ENCODE data around the gene NPIPA8.
"Not testable (repeated sequence)": the region's sequence is repeated elsewhere in the genome, so short reads cannot be mapped to it uniquely, and the experiment has no call there.

Gene NPIPA8

DNA sequence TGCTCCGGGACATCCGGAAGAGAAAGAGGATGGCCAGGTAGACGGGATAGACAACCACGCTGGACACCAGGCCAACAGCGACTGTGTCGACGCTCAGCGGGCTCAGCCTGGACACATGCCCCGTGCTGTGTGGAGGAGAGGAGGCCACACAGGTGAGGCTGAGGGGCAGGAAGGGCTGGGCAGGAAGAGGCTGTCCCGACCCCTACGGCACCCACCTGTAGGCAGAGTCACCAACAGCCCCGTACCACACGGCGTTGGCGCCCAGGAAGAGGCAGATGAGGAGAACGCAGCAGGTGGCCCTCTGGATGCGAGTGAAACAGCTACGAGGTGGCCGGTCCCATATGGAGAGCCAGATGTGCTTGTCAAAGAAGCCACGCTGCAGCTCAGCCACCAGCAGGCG is at the start of gene NPIPA8:
TSS of gene NPIPA8 (minus strand) at position 101 of the 400 bp plus-strand sequence. CDS start 4,074 bp downstream, outside the sequence.
- not testable (repeated sequence) for DNase-seq (ENCODE audit: low read depth)

DNA sequence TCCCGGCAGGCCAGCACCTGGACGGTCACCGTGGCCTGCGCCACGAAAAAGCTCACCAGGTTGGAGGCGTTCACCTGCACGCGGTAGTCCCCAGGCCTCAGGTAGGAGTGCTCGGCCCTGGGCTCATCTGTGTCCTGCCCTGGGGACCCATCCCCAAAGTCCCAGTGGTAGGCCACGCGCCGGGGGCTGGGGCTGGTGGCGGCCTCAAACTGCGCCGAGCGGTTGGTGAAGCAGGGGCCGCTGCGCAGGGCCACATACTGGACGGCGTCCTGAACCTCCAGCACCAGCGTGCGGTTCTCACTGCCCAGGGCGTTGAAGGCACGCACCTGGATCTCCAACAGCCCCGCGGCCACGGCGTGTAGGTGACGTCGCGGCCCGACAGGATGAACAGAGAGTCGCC is 48.7 kb upstream of the NPIPA8 start:
- DNase-seq (ENCODE audit: low read depth), result not testable (repeated sequence)

DNA sequence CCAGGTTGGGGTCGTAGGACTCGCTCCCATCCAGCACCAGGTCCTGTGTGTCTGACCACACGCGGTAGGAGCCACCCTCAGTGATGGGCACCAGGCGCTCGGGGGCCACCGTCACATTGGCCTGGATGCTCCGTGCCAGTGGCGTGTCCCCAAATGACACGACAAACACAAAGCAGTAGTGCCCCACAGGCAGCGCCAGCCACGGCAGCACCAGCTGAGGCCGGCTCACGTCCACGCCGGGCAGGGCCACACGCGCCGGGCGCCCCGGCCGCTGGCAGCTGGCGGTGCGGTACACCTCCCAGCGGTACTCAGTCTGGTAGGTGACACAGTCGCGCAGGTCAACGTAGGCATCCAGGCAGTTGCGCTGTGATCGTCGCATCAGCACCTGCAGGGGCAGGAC is 48.3 kb upstream of the NPIPA8 start:
- DNase-seq (ENCODE audit: low read depth), result not testable (repeated sequence)

DNA sequence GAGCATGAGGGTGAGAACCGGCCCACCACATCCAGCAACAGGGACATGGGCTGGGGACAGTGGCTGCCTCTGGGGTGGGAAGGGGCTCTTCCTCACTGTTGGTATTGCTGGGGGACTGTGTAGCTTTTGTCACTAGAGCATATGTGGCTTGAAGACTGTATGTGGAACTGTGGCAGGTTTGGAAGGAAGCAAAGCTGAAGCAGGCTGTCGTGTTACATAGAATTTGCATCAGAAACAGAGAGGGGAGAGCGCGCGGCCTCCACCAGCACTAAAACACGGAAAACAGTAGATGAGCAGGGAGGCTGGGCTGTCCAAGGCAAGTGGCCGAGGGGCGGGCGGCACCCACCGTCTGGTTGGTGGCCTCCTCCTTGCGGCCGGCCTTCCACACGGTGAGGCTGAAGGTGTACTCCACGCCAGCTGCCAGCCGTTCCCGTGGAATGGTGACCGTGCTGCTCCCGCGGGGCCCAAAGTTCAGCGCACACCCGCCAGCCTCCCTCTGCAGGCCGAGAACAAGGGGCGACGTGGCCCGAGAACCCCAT is 47.6 kb upstream of the NPIPA8 start:
- not testable (repeated sequence) for DNase-seq (ENCODE audit: low read depth)

DNA sequence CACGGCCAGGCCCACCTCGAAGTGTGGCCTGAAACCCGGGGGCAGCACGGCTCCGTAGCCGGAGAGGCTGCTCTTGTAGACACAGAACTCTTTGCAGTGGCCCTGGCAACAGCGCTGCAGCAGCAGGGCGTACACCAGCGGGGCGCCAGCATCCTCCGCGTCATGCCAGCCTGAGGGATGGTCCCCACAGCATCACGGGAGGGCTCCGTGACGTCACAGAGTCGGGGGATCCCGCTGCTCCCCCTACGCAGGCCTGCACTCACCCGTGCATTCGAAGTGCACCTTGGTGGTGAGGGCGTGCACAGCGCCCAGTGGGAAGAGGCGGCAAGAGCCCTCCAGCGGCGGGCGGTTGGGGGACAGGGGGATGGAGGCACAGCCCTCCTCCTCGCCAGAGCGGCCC is 46.2 kb upstream of the NPIPA8 start:
- DNase-seq (ENCODE audit: low read depth), result not testable (repeated sequence)

DNA sequence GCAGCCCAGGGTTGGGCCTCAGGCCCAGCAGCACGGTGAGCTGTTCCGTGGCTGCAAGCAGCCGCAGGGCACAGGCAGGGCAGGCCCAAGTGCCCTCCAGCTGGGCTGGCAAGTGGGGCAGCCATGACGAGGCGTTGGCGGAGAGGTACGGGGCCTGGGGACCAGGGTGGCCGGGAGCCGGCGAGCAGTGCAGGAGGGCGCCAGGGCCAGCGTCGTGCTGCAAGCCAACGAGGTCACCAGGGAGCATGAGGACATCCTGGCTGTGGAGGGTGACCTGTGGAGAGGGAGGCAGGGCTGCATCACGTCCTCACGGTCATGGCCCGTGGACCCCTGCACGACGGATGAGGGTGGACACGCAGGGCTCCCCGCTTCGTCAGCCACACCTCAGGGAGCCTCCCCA is 11.2 kb upstream of the NPIPA8 start:
- not testable (repeated sequence) for DNase-seq (ENCODE audit: low read depth)

DNA sequence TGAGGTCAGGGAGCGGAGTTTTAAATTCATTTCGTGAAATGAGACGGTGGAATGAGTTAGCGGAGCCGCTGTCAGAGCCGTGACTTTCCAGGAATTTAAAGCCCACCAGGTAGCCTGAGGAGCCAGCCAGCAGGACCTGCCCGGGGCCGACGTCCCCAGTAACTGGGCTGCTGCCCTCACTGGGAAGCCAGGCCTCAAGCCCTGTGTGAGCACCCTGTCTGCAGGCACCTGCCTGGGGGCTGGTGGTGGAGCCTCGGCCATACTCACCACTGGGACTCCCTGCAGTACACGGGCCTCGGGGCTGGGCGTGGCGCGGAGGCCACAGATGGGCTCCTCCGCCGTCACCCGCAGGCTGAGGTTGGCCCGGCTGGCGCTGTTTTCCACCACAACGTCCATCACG is 10.5 kb upstream of the NPIPA8 start:
- not testable (repeated sequence) for DNase-seq (ENCODE audit: low read depth)

DNA sequence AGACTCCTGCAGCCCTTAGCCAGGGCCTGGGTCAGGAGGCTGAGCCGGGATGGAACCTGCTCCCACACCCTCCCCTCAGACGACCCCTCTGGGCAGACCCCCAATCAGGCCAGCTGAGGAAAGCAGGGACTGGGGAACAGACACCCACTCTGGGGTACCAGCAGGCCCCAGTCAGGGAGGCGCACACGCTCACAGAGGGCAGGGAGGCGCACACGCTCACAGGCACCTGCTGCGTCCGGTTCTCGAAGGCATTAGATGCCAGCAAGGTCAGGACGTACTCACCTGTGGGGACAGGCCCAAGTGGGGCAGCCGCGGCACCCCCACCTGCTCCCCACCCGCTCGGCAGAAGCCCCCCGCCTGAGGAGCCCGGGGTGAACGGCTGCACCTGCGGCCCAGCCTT is 8.1 kb upstream of the NPIPA8 start:
- DNase-seq (ENCODE audit: low read depth), result not testable (repeated sequence)

DNA sequence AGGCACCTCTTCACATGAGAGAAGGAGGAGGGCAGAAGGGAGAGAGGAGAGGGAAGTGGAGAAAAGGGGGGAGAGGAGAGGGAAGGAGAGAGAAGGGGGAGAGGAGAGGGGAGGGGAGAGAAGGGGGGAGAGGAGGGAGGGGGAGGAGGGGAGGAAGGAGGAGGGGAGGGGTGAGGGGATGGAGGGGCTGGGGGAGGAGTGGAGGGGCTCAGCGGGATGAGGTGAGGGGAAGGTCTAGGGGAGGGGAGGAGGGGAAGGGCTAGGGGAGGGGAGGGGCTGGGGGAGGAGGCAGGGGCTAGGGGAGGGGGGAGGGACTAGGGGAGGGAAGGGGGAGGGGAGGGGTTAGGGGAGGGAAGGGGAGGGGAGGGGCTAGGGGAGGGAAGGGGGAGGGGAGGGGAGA is 5.5 kb upstream of the NPIPA8 start:
- DNase-seq (ENCODE audit: low read depth), result not testable (repeated sequence)

DNA sequence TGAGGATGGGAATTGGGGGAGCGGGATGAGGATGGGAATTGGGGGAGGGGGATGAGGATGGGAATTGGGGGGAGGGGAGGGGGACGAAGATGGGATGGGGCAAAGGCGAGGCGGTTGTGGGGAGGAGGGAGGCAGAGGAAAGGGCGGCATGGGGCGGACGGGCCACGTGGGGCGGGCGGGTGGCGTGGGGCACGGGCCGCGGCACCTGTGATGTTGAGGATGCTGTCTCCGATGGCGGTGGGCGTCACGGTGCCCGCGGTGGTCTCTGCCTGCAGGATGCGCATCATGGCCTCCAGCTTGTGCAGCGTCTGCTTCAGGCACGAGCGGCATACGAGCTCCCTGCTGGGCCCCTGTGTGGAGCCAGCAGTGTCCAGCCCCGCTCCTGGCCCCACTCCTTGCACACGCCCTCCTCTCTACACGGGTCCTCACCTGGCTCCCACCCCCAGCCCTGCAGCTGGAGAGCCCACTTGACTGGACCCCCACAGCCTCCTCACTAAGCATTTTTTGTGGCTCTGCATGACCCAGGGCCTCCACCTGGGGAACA is 5.0 kb upstream of the NPIPA8 start:
- DNase-seq (ENCODE audit: low read depth), result not testable (repeated sequence)

DNA sequence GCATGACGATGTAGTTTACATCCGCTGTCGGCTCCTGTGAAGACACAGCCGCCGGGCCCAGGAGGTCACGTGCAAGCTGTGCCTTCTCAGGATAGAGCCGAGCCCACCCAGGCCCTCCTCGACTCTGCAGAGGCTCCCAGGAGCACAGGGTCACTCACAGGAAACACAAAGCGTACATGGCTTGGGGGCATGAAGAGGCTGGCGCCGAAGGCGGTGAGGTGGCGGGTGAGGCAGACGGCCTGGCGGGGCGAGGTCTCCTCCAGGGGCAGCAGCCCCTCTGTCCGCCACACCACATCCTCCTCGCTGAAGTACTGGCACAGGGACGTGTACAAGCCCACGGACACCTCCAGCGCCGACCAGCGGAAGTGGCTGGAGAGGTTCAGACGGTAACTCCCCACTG is 2.7 kb upstream of the NPIPA8 start:
- not testable (repeated sequence) for DNase-seq (ENCODE audit: low read depth)

DNA sequence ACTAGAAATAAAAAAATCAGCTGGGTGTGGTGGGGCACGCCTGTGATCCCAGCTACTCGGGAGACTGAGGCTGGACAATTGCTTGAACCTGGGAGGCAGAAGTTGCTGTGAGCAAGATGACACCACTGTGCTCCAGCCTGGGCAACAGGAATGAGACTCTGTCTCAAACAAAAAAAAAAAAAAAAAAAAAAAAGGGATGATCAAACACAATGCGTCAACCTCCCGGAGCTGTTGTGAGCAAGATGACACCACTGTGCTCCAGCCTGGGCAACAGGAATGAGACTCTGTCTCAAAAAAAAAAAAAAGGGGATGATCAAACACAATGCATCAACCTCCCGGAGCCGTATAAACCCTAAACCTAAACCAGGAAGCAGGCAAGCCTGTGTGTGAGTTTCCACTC is 24.7 kb downstream of the NPIPA8 start:
- not testable (repeated sequence) for DNase-seq (ENCODE audit: low read depth)

DNA sequence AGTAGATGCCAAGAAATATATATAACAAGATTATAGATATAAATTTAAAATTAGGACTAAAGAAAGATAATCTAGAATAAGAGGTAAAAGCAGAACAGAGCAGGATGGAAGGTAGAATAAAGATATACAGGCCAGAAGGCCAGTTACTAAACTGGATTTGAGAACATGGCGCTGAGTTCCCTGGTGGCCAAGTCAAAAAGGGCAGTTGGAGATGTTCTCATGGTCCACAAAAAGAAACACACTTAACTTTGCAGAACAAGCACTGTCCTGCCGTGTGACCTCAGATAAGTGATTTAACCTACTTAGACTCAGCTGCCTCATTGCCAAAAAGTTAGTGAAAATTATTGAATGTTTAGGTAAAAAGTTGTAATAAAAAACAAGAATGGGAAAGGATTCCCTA is 27.4 kb downstream of the NPIPA8 start:
- not testable (repeated sequence) for DNase-seq (ENCODE audit: low read depth)

DNA sequence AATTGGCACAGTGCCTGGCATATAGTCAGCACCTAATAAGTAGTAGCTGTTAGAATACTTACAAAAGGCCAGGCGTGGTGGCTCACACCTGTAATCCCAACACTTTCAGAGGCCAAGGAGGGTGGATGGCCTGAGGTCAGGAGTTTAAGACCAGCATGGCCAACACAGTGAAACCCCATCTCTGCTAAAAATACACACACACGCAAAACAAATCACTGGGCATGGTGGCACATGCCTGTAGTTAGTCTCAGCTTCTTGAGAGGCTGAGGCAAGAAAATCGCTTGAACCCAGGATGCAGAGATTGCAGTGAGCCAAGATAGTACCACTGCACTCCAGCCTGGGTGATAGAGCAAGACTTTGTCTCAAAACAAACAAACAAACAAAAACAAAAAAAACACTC is 29.3 kb downstream of the NPIPA8 start:
- DNase-seq (ENCODE audit: low read depth), result not testable (repeated sequence)

DNA sequence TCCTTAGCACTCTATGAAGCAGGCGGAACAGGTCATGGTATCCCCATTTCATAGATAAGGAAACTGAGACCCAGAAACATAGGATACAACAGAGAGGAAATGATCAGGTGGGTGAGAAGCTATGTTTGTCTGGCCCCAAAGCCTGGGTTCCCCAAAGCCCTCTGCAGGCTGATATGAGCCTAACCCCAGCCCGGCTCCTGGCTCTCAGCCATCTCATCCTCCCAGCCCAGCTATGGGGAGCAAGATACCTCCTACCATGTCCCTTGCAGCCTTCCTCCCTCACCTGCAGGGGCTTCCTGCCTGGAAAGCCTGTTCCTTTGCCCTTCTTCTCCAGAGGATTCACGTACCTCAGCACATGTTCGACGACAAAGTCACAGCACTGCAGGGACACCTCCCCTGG is 30.5 kb downstream of the NPIPA8 start:
- not testable (repeated sequence) for DNase-seq (ENCODE audit: low read depth)

DNA sequence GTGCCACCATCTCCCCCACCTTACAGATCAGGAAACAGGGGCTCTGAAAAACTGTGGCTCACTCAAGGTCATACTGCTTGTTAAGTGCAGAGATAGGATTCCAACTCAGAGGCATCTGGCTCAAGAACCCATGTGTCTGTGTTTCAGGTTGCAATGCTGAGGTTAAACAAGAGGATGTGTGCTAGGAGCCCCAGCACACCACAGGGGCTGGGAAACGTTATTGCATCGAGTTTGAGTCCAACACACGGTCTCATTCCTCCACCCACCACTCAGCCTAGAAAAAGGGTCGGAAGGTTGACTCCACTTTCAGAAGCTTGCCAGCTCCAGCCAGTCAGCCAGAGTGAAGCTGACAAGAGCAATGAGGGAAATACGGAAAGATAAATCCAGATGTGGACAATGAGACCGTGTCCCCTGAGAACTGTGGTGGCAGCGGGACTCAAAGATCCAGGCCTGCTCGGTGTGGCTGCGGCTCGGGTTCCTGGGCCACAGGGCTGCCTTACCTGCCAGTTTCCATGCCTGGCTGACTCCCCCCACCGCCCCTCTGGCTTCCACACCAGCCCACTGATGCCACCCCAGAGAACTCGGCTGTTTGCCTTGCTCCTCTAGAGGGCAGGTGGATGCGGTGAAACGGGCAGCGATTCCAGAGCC is 33.4 kb downstream of the NPIPA8 start:
- not testable (repeated sequence) for DNase-seq (ENCODE audit: low read depth)

DNA sequence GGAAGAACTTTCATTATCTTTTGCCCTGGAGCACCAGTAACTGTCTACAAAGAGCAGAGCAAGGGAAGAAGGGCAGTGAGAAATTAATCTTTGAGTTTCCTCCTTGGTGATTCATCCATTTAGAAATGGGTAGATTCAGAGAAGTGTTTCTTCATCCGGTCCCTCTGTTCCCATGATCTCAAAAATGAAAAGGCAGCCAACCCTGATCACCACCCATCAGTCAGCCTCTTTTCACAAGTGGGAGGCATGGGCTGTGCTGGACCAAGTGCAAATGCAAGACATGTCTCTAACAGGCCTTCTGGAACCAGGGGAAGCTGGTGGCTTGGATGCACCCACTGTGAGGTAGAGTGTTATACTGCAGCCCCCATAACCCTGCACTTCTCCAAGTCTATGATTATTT is 38.8 kb downstream of the NPIPA8 start:
- DNase-seq (ENCODE audit: low read depth), result not testable (repeated sequence)

DNA sequence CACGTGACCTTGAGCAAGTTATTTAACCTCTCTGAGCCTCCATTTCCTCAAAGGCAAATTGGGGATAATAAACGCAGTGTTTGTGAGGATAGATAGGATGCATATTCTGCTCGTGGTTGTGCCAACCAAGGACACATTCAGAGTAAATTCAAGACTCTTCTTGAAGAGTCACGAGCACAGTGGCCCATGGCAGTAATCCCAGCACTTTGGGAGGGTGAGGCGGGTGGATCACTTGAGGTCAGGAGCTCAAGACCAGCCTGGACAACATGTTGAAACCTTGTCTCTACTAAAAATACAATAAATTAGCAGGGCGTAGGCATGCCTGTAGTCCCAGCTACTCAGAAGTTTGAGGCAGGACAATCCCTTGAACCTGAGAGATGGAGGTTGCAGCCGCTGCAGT is 39.6 kb downstream of the NPIPA8 start:
- not testable (repeated sequence) for DNase-seq (ENCODE audit: low read depth)

DNA sequence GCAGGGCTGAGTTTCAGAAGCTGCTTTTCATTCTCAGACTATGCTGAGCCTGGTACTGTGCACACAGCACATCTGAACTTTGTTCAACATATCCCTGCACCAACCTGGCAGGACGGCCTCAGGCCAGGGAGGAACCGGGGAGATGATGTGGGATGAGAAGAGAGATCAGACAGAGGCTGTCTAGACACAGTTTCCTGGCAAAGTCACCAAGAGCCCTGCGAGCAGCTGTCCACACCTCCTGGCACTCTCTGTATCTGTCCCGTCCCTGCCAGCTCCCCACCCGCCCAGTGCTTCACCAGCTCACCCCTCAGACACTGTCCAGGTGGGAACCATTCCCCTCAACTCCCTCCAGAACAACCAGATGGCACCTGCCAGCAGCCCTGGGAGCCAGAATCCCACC is 42.2 kb downstream of the NPIPA8 start:
- DNase-seq (ENCODE audit: low read depth), result not testable (repeated sequence)

DNA sequence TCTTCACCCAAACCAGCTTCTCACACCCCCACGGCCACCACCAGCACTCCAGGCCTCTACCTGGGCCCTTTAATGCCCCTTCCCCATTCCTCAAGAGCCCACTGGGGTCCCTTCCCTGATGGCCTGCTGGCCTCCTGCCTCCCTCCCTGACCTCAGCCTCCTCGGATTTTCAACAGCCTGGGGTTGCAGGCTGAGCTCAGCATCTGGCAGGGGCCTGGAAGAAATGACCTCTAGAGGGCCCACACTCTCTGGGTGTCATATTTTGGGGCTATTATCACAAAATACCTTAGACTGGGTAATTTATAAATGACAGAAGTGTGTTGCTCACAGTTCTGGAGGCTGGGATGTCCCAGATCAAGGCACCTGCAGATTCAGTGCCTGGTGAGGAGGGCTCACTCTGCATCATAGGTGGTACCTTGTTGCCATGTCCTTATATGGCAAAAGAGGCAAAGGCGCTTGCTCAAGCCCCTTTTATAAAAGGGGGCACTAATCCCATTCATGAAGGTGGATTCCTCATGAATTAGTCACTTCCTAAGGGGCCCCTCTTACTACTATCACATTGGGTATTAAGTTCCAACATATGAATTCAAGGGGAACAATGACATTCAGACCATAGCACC is 43.1 kb downstream of the NPIPA8 start:
- not testable (repeated sequence) for DNase-seq (ENCODE audit: low read depth)

DNA sequence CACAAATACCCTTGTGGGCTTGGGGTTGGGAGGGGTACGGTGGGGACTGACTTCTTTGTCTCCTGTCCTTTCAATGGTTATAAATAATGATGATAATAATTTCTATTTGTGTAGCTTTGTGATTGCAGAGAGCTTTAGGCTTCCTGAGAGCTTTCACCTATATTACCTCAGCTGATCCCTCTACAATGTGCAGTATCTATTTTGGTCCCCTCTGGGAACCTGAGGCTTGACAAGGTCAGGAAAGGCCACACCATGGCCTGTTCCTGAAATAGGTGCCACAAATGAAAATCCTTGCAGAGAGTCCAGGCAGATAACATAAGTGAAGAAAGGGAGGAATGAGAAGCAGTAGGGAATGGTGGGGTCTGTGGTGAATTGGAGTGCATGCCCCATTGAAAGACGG is 45.6 kb downstream of the NPIPA8 start:
- DNase-seq (ENCODE audit: low read depth), result not testable (repeated sequence)

DNA sequence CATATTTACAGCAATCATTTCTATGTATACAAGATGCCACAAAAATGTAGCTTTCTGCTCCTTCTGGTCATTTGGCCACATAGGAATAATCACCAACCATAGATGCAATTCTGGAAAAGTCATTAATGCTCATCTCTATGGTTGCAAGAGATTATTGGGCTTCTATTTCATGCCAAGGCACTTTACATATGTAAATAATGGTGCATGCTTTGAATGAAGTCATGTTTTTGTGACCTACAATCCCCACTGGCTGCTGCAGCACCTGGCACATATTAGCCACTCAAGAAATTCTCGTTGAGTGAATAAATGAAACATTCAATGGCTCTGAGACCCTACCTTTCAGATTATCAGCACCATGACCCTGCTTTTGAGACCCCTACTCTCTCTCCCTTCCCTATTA is 50.2 kb downstream of the NPIPA8 start:
- not testable (repeated sequence) for DNase-seq (ENCODE audit: low read depth)

DNA sequence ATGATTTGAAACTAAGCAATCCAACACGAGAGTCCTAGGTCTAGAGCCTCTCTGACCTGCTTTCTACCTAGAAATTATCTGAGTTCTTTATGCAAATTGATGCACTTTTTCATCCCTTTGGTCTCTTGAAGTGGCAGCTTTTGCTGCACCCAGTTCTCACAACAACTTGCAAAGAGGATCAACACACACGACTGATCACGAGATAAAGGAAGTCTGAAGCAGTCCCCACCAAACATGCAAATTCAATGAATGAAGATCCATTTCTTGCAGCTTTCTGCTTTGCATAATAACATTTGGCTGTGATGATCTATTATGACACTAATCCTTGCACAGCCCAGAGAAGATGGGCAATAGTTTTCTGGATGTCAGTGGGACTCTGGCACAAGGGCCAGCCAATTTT is 56.2 kb downstream of the NPIPA8 start:
- DNase-seq (ENCODE audit: low read depth), result not testable (repeated sequence)

Measured in activated T-cell treated with anti-CD3 and anti-CD28 coated beads for 1 hour (primary cell).